Upper lobe of left lung (tissue), 6 donors: ENCODE measurements around the gene MRPL20. TPM values are rescaled to one million over a fixed set of nuclear protein-coding genes. Genes with fewer than 3 reads are reported as not detected.
"Not testable (repeated sequence)": the region's sequence is repeated elsewhere in the genome, so short reads cannot be mapped to it uniquely, and the experiment has no call there.

Experiments
- ATAC-seq, 2 donors: fragments of 200-7000 bp; cut with Tn5 transposase; one replicate each; pipeline ENCODE4 v1.9.1; 2022; ENCODE audit warnings: mild to moderate bottlenecking in 2 of 2, moderate library complexity in 2 of 2; ENCODE audit not compliant: low FRiP score in 2 of 2
- DNase-seq, 2 donors: peaks; one replicate each; pipeline ENCODE4 v3.0.0-alpha.2; 2019 to 2020
- H3K27ac ChIP-seq, 4 donors: fragments of 200-600 bp; sonication (generic); one replicate each; pipeline ENCODE4 v1.5.1; 2016 to 2019
- H3K27me3 ChIP-seq, 4 donors: fragments of 200-600 bp; sonication (generic); one replicate each; pipeline ENCODE4 v1.5.1; 2017 to 2019
- H3K36me3 ChIP-seq, 4 donors: fragments of 200-600 bp; sonication (generic); one replicate each; pipeline ENCODE4 v1.5.1; 2016 to 2019
- H3K4me1 ChIP-seq, 4 donors: fragments of 200-600 bp; sonication (generic); one replicate each; pipeline ENCODE4 v1.5.1; 2018 to 2019
- H3K4me3 ChIP-seq, 4 donors: fragments of 200-600 bp; sonication (generic); one replicate each; pipeline ENCODE4 v1.5.1; 2017 to 2019; ENCODE audit warnings: mild to moderate bottlenecking in 2 of 4, moderate library complexity in 1 of 4
- H3K9me3 ChIP-seq, 4 donors: fragments of 200-600 bp; sonication (generic); one replicate each; pipeline ENCODE4 v1.5.1; 2018 to 2019
- EP300 ChIP-seq, 4 donors: sonication (generic); formaldehyde crosslinking; IDR thresholded peaks; one replicate each; pipeline ENCODE4 v1.5.1; 2017; ENCODE audit warnings: antibody characterized with exemption in 4 of 4, control low read depth in 2 of 4
- POLR2A ChIP-seq, 4 donors: fragments of 450-650 bp; IDR thresholded peaks; one replicate each; pipeline ENCODE4 v1.5.1; 2016 to 2017; ENCODE audit warnings: antibody characterized with exemption in 4 of 4, mild to moderate bottlenecking in 2 of 4
- POLR2AphosphoS5 ChIP-seq, 2 donors: sonication (generic); formaldehyde crosslinking; IDR thresholded peaks; one replicate each; pipeline ENCODE4 v1.5.1; 2017; ENCODE audit warnings: antibody characterized with exemption in 2 of 2
- WGBS, 2 donors: methylation state at CpG; one replicate each; pipeline ENCODE4 v1.1.5; 2017 to 2018; 5-methylcytosine and 5-hydroxymethylcytosine counted together
- total RNA-seq, 6 donors: library from RNA; depleted of rRNA in 4 of 6; stranded (reverse); fragments of >200 nt in 4 of 6; gene quantifications; one replicate each; pipeline versions ENCODE4 v1.1.0 to v1.2.1, GENCODE V29; 2016 to 2021
- TF ChIP-seq, protein P1 (sequence below), 6 experiments: fragments of 450-650 bp in 4 of 6; fragments of 200-600 bp in 2 of 6; sonication (generic) in 2 of 6; IDR thresholded peaks; one replicate each; pipeline ENCODE4 v1.5.1; 2016 to 2019; ENCODE audit warnings: antibody characterized with exemption in 6 of 6
- donor health status: DM: no; HTN: no; CAD: no; lungs with moderate emphysema.
- donor health status: DM: no; HTN: yes; CAD: no; lungs with severe emphysema.

MRPL20 gene
- total RNA-seq, 6 donors from 2014 or later = 90.7 to 145 (median 101) TPM

DNA sequence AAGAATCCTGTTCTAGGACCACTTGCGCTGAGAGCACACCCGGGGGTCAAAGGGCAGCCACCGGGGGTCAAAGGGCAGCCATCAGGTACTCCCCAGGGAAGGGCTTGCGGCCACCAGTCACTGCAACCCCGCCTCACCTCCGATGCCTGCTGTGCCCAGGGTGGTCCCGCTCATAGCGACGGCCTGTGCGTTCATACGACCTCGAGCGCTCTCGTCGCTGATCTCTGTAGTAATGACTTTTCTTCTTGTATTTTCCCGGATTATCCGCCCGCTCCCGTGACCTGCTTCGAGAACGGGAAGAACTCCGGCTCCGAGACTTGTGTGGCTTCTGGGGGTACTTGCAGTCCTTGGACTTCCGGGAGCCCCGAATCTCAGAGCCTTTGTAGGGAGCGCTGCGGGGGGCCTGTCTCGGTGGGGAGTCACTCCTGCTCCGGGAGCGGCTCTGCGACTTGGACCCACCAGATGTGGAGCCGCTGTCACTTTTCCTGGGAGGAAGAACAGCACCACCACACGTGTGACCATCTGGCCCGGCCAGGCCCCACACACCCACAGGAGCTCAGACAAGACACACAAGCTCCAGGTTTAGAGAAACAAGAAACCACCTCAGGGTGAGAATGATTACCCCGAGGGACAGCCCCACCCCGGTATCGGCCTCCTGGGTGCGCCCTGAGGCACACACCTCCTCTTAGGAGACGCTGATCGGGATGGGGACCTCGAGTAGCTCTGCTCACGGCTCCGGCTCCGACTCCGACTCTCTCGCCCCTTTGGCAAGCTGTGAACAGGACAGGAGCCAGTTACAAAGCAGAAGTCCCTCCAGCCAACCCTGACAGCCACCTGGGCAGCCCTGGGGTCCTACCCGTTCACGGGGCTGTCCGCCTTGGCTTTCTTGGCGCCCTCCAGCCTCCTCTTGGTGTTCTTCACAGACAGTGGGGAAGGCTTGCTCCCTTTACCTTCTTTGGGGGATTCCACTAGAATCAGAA is 19.7 kb downstream of the MRPL20 start:
- no peak for DNase-seq
- ATAC-seq = peak in 1 of 2 donors; percentile 35
- TF ChIP-seq, protein P1, sequence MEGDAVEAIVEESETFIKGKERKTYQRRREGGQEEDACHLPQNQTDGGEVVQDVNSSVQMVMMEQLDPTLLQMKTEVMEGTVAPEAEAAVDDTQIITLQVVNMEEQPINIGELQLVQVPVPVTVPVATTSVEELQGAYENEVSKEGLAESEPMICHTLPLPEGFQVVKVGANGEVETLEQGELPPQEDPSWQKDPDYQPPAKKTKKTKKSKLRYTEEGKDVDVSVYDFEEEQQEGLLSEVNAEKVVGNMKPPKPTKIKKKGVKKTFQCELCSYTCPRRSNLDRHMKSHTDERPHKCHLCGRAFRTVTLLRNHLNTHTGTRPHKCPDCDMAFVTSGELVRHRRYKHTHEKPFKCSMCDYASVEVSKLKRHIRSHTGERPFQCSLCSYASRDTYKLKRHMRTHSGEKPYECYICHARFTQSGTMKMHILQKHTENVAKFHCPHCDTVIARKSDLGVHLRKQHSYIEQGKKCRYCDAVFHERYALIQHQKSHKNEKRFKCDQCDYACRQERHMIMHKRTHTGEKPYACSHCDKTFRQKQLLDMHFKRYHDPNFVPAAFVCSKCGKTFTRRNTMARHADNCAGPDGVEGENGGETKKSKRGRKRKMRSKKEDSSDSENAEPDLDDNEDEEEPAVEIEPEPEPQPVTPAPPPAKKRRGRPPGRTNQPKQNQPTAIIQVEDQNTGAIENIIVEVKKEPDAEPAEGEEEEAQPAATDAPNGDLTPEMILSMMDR (IDR thresholded peaks at IDR 0.05) = no peak
- H3K4me3 ChIP-seq = no peak overlapping the region
- no peaks in the 10 kb centered on the region for H3K9me3 ChIP-seq
- peaks cover 5 to 23% (median 12%) of the 10 kb centered on the region in 4 donors for H3K4me1 ChIP-seq
- 96 to 97% methylated on average over 42 to 44 of the region's 50 CpGs for WGBS, 2 donors
- H3K36me3 ChIP-seq = peaks cover 67 to 79% (median 73%) of the 10 kb centered on the region in 4 donors
- no peaks in the 10 kb centered on the region for H3K27me3 ChIP-seq
- H3K27ac ChIP-seq = no peak overlapping the region

DNA sequence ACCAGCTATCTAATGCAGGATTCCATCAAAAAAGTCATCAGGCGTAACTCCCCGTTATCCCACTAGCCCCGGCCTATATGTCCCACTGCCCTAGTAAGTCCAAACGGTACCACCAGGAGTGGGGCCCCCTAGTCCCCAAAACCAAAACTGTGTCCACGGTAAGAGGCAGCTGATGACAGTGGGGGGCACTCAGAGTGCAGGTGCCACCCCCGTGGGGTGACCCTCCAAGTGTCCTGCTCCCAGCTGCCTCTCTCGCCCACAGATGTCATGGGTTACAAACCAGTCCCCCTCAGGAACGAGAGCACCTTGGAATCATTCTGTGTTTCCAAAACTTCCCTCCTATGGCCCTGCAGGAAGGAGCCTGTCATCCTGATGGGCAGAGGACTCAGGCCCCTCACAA is 21.2 kb downstream of the MRPL20 start:
- ATAC-seq = no peak
- Histone ChIP-seq H3K4me1 (peaks cover 5 to 14% (median 9%) of the 10 kb centered on the region in 4 donors), H3K36me3 (peaks cover 54 to 73% (median 62%) of the 10 kb centered on the region in 4 donors), H3K27ac (no peak overlapping the region), H3K4me3 (no peak overlapping the region), H3K9me3 (no peaks in the 10 kb centered on the region), H3K27me3 (no peaks in the 10 kb centered on the region)
- WGBS, 2 donors = 88 to 93% methylated on average over 8 of the region's 8 CpGs
- TF ChIP-seq EP300 (IDR thresholded peaks at IDR 0.05) = no peak
- no peak for TF ChIP-seq POLR2AphosphoS5 (IDR thresholded peaks at IDR 0.05)
- no peak for TF ChIP-seq POLR2A (IDR thresholded peaks at IDR 0.05)
- TF ChIP-seq, protein P1 (IDR thresholded peaks at IDR 0.05) = no peak
- no peak for DNase-seq

DNA sequence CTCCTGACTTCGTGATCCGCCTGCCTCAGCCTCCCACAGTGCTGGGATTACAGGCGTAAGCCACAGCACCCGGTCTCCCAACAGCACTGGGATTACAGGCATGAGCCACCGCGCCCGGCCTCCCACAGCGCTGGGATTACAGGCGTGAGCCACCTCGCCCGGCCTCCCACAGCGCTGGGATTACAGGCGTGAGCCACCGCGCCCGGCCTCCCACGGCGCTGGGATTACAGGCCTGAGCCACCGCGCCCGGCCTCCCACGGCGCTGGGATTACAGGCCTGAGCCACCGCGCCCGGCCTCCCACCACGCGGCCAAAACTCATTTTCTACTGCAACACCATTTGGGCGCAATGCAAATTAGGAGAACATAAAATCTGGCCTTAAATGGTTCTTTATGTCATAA is 21.8 kb downstream of the MRPL20 start:
- H3K9me3 ChIP-seq = not testable (repeated sequence)

DNA sequence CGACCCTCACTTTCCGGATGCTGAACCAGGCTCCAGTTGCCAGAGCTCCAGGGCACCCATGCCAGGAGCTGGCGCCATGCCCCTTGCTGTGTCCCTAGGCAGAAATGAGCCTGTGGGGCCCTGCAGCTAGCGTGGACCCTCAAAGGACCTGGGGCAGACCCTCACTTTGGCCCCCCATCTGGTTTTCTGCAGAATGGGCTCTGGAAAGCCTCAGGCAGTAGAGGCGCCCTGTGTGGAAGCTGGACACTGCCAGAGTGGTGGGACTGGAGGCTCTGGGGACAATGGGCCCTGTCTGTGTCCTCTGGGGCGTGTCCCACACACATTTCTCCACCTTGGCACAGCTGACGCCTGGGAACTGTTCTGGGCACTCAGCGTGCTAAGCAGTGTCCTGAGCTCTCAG is 25.8 kb downstream of the MRPL20 start:
- H3K4me3 ChIP-seq = no peak overlapping the region
- H3K27ac ChIP-seq = peak overlapping the region in 1 of 4 donors; percentile 37
- H3K4me1 ChIP-seq = peaks cover 0 to 1% (median under 1%) of the 10 kb centered on the region in 4 donors
- DNase-seq (no peak), ATAC-seq (no peak)
- H3K9me3 ChIP-seq = no peaks in the 10 kb centered on the region
- H3K27me3 ChIP-seq = no peaks in the 10 kb centered on the region
- H3K36me3 ChIP-seq = peaks cover 9 to 33% (median 16%) of the 10 kb centered on the region in 4 donors
- TF ChIP-seq EP300 (IDR thresholded peaks at IDR 0.05) = no peak
- TF ChIP-seq POLR2AphosphoS5 (IDR thresholded peaks at IDR 0.05) = no peak
- TF ChIP-seq, protein P1 (IDR thresholded peaks at IDR 0.05) = no peak
- no peak for TF ChIP-seq POLR2A (IDR thresholded peaks at IDR 0.05)
- 70 to 81% methylated on average over 4 to 7 of the region's 8 CpGs for WGBS, 2 donors

More for the DNA sequence above, 21.8 kb downstream of the MRPL20 start:
- H3K27me3 ChIP-seq, DNase-seq, H3K4me3 ChIP-seq, H3K27ac ChIP-seq, ATAC-seq, H3K4me1 ChIP-seq: not testable (repeated sequence)
- H3K36me3 ChIP-seq = peaks cover 48 to 73% (median 56%) of the 10 kb centered on the region in 4 donors
- WGBS, 2 donors = 90 to 94% methylated on average over 28 to 29 of the region's 29 CpGs

DNA sequence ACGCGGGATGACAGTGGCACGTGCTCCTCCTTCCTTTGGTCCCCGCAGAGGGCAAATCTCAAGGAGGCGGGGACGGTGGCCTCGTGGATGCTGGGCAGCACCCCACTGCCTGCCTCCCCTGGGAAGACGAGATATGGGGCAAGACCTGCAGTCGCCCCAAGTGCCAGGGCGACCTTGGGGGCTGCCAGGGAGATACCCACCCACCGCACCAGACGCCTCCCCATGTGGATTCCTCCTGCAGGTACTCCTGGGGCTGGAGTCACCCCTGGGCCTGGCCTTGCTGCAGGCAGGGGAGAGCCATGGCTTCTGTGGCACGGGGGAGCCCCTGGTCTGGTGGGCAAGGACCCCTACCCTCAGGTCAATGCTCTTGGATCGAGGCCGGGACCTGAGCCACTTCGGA is 26.2 kb downstream of the MRPL20 start:
- Histone ChIP-seq H3K36me3 (peaks cover 4 to 29% (median 12%) of the 10 kb centered on the region in 4 donors), H3K27me3 (no peaks in the 10 kb centered on the region), H3K4me3 (no peak overlapping the region), H3K27ac (no peak overlapping the region), H3K9me3 (no peaks in the 10 kb centered on the region), H3K4me1 (peaks cover 2 to 6% (median 4%) of the 10 kb centered on the region in 4 donors)
- ATAC-seq = no peak
- DNase-seq = peak in 1 of 2 donors; percentile 70
- TF ChIP-seq POLR2AphosphoS5 (IDR thresholded peaks at IDR 0.05) (no peak), POLR2A (IDR thresholded peaks at IDR 0.05) (no peak), EP300 (IDR thresholded peaks at IDR 0.05) (no peak)
- TF ChIP-seq, protein P1 (IDR thresholded peaks at IDR 0.05) = no peak
- WGBS, 2 donors = 88 to 93% methylated on average over 9 to 15 of the region's 16 CpGs
